Hematopoietic multipotent progenitor cell treated with erythropoietin and hydrocortisone succinate and interleukin-3 and kit ligand, for 15 days (in vitro differentiated cells): Measurements from ENCODE around the gene MFAP4.
"Not testable (repeated sequence)": the region's sequence is repeated elsewhere in the genome, so short reads cannot be mapped to it uniquely, and the experiment has no call there.

Source experiments
- DNase-seq: peaks from one replicate; pipeline ENCODE4 v3.0.0-alpha.2; 2015; ENCODE audit warnings: low spot score

MFAP4 gene

DNA sequence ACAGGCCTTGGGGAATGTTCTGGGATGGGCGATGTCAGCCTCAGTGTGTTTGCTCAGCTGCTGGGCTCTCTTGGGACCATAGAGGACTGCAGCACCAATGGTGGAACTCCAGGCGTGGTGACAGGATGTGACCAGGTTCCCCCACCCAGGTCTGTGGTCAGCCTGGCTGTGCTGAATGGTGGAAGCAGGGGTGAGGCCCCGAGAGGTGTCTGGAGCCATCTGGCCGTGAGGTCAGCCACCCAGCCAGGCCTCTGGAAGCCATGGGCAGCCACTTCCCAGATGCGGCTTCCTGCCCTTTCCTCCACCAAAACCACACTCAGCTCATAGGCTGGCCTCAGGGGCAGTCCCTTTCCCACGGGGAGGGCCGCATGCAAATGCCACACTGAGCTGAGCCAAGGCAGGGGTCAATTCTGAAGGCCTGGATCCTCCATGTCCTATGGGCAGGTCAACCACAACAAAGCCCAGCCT is 16.5 kb downstream of the MFAP4 start:
- DNase-seq, result no peak

DNA sequence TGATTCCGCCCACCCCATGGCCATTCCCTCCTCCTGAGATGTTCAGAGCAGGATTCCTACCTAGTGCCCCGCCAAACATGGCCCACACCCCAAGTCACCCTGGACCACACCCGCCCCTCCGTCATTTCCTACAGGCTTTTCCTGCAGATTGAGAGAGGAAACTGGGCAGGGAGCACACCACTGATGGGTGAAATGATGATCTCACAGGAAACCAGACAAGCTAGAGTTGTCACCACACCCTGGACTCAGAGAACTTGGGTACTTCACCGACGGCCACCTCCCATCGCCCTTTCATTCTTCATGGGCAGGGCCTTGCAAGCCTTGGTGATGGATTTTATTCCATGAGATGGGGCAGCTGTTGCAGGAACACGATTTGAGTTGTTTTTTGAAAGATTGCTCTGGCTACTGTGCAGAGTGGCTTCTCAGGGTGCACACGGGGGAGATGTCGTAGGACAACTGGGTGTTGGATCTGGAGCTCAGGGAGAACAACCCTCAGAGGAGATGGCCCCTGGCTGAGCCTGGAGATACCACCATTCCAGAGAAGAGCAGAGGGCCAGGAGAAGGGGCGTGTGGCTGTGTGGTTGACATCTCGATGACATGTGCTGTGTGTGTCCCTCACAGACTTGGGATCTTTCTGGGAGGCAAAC is 17.0 kb downstream of the MFAP4 start:
- no peak for DNase-seq

DNA sequence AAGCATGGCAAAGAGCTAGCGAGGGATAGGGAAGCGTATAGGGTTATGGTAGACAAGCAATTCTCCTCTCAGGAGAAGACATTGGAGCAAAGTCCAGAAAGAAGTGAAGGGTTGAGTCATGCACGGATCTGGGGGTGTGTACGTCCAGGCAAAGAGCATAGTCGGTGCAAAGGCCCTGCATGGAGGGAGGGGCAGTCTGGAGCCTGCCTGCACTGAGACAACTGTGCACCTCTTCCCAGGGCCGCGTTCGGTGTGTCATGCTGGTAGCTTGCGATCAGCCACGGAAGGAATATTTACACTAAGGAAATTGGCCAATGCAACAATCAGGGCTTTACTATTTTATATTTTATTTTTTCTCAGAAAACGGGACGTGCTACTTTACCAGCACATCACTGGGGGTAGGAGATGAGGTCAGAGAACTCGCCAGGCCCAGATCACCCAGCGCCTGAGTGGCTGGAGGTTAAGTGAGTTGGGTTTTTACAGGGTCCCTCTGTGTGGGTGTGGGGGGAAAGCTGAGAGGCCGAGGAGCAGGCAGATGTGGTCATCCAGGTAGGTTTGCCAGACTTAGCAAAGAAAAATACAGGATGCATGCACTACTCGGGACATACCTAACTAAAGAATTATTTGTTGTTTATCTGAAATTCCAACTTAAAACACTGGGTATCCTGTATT is 17.7 kb downstream of the MFAP4 start:
- DNase-seq, result no peak

DNA sequence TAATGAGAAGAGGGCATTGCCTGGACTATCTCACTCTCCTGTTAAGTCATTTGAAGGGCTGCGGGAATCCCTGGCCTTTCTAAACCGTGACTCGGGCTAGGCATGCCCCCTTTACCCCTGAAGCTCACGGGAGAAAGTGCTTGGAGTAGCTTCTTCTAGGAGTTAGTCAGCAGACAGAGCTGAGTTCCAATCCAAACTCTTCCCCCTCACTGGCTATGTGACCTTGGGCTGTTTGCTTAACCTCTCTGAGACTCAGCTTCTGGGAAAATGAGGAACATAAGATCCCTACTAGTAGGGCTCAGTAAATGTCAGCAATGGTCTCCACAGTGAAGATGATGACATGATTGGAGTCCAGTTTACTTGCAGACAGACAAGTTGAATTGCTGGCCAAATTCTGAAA is 18.8 kb downstream of the MFAP4 start:
- no peak for DNase-seq

DNA sequence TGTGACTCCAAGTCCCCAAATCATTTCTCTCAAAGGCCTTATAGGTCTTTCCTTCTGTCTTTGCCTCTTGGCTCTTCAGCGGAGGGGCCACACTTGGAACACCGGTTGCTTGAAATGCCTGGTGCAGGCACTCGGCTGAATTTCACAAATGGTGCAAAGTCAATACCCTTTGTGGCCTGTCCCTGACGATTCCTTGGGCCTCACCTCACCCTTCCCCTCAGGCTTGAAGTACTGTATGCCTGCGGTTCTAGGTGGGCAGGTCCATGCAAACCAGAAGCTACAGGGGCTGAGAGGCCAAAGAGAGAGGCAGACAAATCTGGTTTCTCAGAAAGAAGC is 20.4 kb downstream of the MFAP4 start:
- DNase-seq, result no peak

DNA sequence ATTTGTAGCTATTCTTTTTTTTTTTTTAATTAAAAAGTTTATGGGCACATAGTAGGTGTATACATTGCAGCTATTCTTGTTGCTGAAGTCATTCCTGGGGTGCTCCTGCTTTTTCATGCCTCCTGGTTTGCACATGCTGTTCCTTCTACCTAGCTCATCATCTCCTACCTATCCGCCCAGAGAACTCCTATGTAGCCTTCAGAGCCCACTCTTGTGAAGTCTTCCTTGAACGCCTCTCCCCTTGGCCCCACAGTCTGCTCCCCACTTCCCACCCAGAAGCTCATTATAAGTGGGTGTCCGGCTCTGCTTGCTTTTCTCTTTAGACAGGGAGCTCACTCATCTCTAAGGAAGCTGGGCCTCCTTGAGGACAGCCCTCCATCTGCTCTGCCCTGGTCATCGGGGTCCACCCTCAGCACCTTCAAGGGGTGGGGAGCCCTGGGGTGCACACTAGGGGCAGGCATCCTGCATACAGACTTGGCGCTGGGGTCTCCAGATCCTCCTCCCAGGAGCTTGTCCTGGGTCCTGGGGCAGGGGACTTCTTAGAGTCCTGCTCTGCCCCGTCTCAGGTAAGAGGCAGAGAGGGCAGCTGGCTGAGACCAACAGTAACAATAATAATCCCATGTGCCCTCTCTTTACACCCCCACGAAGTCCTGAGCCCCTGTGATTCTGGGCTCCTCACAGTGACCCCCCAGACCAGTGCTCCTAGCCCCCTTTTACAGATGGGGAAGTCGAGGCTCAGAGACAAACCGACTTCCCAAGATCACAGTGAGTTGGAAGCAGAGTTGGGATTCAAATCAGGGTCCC is 21.0 kb downstream of the MFAP4 start:
- no peak for DNase-seq

DNA sequence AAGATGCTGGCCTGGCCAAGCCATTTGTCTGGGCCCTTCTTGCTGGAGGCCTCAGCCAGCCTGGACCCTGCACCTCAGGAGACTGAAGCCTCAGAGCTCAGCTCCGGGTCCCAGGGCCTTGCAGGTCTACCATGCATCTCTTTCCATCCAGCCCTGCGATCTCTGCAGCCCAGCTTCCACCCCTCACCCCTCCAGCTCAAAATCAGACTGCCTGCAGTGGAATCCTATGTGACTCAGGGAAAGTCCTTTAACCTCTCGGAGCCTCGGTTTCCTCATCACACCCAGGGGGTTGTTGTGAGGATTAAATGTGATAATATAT is 21.5 kb downstream of the MFAP4 start:
- no peak for DNase-seq

DNA sequence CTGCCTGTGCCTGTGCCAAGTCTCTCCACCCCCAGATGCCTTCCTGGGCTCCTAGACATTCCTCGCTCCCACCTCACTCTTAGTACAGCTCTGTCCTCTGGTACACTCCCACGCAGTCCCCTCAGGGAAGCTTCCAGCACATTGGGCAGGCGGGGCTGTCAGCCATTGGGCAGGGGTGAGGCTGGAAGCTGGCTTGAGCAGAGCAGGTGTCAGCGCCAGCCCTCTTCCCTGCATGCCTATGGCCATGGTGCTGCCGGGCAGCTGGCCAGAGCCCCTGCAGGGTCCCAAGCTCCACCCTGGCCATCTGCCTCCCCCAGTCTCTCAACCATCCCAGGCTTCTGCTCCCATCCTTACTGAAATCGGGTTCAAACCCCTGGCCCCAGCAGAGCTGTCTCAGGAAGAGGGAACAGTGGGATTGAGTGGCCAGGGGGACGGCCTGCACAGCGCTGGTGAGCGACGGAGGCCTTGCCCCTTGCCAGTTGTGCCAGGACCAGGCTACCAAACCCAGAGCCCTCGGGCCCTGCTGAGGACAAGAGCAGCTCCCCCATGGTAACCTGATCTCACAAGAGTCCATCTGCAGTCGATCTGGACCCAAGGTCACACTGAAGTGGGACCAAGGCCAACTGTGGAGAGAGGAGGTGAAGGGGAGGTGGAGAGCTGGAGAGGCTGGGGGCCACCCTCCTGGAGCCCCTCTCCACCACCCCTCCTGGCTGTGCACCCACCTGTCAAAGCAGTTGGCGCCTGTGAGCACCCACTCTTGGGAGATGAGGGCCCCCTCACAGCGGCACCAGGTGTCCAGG is 22.1 kb downstream of the MFAP4 start:
- no peak for DNase-seq

DNA sequence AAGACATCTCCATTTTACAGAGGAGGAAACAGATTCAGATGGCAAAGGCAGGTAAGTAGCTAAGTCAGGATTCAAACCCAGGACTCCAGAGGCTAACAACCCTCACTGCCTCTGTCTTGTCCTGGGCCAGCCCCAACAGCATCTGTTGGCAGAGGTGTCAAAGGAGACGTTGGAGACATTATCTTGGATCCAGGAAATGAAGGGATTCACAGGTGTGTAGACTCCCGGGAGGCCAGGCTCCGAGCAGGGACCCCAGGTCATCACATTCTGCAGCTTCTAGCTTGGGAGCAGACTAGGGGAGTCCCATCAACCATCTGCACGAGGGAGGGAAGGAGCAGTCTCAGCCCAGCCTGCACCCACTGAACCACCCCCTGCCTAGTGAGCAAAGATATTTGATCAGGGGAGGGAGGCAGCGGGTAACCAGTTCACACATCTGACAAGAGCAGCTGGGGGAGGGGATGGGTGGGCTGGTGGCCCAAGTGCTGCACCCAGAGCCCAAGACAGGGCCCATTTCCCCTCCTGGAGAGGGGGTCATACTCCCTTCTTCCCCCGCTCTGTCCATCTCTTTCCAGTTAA is 23.4 kb downstream of the MFAP4 start:
- DNase-seq, result no peak

DNA sequence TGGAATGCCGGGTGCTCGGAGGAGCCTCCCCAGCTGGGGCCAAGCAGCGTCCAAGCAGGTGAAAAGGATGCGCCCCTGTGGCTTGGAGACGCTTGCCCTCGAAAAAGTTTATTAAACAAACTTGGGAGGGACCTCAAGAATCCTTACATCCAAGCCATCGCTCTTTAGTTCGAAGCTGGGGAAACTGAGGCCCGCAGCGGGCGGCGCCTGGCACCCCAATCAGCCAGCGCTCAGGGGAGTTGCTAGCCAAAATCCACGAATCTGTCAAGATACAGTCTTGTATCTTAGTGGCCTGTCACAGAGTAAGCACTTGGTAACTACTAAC is 23.9 kb downstream of the MFAP4 start:
- no peak for DNase-seq

DNA sequence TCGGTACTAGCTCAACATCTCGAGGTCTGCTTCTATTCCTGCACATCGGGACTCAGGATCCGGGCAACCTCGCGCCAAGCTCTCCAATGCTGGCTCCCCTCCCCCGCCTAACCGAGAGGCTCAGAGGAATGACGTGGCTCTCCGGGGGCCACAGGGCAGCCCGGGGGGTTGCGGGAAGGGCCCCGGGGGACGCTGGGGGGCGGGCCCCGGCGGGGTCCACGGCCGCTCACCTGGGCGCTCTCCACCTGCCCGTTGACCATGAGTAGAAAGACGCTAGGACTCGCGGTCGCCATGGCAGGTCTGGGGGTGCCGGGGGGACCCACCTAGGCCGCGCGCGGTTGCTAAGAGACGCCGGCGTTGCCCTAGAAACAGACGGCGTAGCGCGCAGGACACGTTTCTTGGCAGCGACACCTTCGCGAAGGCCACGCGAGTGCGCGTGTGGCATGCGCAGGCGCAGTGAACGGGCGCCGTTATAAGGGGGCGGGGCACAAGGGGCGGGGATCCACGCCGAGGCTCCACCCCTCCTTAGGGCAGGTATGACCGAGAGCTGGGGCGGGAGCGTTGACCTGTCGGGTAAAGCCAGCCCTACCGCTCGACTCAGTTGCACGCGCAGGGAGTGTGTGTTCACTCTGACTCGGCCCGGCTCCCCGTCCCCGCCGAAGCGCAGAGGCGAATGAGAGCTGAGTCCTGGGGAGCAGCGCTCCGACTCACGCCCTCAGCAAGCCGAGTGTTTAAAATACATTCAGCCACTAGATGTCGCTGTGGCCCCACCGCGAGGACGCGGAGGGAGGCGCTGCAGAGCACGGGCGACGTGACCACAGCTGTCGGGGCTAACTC is 24.5 kb downstream of the MFAP4 start, which contains the start of gene B9D1:
Gene B9D1 (minus strand): TSS at position 447 of the 837 bp plus-strand sequence. CDS start 154 bp downstream, at position 293.
- DNase-seq, result peak; percentile 94

DNA sequence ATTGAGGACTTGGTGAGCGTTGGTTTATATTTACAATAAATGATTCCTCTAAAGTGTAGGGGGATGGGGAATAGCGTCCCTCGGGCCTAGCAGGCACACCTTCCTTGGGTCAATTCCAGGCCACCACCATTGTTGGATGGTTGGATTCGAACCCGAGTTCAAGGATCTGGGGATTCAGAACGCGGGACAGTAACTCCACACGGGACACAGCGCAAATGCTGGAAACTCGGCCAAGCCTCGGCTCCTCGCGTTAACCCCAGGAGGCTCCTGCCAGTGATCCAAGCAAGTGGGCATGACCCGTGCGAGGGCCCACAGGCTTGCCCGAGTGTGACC is 25.1 kb downstream of the MFAP4 start:
- no peak for DNase-seq

DNA sequence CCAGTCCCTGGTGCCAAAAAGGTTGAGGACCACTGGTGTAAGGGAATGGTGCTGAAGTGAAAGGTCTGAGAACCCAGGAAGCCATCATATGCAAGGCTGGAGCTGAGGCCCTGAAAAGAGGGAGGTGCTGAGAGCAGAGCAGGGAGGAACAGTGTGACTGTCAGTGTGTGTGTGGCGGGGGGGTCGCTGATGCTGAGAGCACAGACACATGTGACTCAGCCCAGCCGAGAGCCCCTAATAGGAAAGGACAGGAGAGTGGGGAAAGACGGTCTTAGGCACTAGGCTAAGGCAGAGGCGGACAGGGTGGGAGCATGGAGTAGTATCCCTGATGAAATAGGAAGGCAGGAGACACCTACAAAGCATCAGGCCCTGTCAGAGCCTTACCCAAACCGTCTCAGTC is 25.7 kb downstream of the MFAP4 start:
- no peak for DNase-seq

DNA sequence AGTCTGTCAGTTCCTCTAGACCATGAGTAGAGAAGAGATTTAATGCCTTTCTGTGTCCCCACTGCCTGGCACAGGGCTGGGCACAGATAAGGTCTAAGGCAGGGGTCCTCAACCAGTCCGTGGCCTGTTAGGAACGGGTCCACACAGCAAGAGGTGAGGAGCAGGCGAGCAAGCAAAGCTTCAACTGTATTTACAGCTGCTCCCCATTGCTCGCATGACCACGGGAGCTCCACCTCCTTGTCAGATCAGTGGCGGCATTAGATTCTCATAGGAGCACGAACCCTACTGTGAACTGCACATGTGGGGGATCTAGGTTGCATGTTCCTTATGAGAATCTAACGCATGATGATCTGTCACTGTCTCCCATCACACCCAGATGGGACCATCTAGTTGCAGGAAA is 26.2 kb downstream of the MFAP4 start:
- DNase-seq, result no peak

DNA sequence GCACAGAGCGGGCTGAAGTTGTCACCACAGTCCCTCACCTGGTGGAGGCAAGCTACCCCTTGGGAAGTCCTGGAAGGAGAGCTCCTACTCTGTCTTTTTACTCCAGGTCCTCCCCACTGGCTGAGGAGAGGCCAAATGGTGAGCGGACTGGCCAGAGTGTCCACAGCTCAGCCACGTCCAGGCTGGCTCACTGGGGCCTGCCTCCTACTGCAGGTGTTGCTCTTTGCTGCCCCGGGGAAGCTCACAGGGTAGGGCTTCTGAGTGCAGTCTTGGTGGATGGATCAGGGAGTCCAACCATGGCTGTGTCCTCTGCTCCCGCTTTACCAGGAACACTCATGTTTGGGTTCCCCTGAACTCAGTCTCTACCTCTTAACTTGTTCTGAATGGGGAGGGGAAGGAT is 27.1 kb downstream of the MFAP4 start:
- DNase-seq, result no peak

DNA sequence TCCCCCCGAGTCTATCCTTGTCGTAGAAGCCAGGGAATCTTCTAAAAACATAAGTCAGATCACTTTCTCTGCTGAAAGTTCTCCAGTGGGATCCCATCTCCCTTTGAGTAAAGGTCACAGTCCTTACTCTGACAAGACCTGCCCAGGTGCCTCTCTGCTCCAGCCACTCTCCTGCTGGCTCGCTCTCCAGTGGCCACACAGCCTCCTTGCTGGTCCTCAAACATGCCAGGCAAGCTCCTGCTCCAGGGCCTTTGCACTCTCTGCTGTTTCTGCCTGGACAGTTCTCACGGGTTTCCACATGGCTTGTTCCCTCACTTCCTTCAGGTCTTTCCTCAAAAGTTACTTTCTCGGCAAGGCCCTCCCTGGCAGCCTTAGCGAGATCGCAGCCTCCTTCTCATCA is 27.8 kb downstream of the MFAP4 start:
- DNase-seq, result no peak

DNA sequence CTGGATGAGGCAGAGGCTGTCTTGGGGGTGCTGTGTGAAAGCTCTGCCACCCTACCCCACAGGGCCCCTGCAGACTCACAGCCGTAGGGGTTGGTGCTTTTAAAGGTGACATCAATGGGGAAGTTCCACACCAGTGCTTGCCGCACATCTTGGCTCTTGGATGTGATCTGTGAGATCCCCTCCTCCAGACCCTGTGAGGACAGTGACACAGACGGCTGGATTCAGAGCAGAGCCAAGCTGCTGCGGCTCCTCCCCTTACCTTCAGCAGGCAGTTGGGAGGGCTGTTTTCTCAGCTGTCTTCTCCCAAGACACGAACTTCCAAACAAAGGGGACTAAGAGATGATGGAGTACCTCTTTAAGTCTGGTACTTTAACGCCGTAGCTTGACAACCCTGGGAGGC is 29.2 kb downstream of the MFAP4 start:
- DNase-seq, result no peak

DNA sequence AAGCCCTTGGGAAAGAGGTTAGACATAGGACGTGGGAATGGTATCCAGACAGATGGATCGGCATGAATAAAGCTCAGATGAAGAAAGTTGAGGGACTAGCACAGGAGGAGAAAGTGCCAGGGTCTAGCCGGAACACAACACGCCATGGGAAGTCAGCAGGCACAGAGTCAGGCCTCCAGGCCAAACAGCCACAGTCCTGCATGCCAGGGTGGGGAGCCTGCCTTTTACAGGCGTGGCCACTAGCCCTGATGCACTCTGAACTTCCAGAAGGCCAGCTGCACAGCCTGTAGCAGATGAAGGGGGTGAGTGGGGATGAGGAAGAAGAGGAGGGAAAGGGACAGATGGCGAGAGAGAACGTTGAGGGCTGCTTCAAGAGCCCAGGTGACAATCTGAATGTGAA is 29.6 kb downstream of the MFAP4 start:
- no peak for DNase-seq

DNA sequence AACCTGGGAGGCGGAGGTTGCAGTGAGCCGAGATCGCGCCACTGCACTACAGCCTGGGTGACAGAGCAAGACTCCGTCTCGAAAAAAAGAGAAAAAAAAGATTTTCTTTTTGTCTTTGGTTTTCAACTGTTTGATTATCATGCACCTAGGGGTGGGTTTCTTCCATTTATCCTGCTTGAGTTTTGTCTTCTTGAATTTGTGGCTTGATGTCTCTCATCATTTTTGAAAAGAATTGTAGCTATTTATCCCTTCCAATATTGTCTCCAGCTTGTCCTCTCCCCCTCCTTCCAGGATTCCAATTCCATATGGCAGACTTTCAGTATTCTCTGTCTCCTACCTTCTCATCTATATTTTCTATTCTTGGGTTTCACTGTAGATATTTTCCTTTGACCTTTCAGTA is 32.2 kb downstream of the MFAP4 start:
- no peak for DNase-seq

DNA sequence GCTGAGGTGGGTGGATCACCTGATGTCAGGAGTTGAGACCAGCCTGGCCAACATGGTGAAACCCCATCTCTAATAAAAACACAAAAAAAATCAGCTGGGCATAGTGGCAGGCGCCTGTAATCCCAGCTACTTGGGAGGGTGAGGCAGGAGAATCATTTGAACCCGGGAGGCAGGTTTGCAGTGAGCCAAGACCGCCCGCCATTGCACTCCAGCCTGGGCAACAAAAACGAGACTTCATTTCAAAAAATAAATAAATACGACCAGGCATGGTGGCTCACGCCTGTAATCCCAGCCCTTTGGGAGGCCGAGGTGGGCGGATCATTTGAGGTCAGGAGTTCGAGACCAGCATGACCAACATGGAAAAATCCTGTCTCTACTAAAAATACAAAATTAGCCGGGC is 33.6 kb downstream of the MFAP4 start:
- not testable (repeated sequence) for DNase-seq

DNA sequence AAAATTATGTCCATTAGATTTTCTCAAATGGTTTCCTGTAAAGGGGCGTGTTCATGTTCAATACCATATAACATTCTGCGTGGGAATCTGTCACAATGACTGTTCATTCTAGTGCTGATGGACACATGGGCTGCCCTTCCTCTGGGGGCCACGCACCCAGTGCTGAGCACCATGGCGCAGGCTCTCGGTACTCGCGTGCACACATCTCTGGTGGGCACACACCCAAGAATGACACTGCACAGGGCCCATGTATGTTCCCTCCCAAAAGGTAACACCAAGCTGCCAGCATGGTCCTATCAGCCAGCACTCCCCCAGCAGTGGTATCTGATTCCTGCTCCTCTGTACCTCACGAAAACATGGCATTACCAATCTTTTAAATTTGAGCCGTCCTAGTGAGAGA is 38.2 kb downstream of the MFAP4 start:
- no peak for DNase-seq
